HFF-Myc (cell line): Measurements from ENCODE around the gene STK17B.

Experiments used
- DNase-seq: peaks from one replicate; pipeline ENCODE4 v3.0.0-alpha.2; 2011; ENCODE audit warnings: low read depth; ENCODE audit errors: extremely low read depth
- H3K4me3 ChIP-seq: replicated peaks from 2 replicates; pipeline ENCODE4 v1.5.1; 2011; ENCODE audit warnings: low read depth, mild to moderate bottlenecking, control low read depth, low read length
- TF ChIP-seq, protein P1 (sequence below): IDR thresholded peaks from 2 replicates; pipeline ENCODE4 v1.5.1; 2012; ENCODE audit warnings: mild to moderate bottlenecking, low read depth, low read length, control low read depth; ENCODE audit errors: missing control alignments

Gene STK17B

GRCh38 chr2:196125596-196125995 is 45.8 kb downstream of the STK17B start:
- DNase-seq = no peak
- TF ChIP-seq, protein P1, sequence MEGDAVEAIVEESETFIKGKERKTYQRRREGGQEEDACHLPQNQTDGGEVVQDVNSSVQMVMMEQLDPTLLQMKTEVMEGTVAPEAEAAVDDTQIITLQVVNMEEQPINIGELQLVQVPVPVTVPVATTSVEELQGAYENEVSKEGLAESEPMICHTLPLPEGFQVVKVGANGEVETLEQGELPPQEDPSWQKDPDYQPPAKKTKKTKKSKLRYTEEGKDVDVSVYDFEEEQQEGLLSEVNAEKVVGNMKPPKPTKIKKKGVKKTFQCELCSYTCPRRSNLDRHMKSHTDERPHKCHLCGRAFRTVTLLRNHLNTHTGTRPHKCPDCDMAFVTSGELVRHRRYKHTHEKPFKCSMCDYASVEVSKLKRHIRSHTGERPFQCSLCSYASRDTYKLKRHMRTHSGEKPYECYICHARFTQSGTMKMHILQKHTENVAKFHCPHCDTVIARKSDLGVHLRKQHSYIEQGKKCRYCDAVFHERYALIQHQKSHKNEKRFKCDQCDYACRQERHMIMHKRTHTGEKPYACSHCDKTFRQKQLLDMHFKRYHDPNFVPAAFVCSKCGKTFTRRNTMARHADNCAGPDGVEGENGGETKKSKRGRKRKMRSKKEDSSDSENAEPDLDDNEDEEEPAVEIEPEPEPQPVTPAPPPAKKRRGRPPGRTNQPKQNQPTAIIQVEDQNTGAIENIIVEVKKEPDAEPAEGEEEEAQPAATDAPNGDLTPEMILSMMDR = no peak
- H3K4me3 ChIP-seq = no peak overlapping the region

- no peak for DNase-seq
- H3K4me3 ChIP-seq = no peak overlapping the region
- TF ChIP-seq, protein P1 = no peak
Observed at GRCh38 chr2:196123679-196124373, 47.6 kb downstream of the STK17B start.

DNA sequence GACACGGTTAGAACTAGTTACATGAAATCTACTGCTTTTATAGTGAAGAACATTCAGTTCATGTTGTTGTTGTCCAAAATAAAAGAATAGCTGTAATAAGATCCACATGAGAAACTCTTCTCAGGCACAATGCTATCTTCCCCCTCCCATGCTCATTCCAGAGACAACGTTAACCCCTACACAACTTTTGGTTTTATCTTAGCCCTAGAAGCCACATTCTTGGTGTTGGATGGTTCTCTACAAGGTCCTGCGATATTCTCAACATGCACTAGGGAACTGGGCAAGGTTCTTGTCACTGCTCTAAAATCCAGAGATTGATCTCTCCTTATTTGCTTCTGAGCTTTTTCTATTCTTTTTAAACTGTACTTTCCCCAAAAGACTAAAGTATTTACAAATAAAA is 51.5 kb downstream of the STK17B start:
- TF ChIP-seq, protein P1 = no peak
- no peak for DNase-seq
- no peak overlapping the region for H3K4me3 ChIP-seq

DNA sequence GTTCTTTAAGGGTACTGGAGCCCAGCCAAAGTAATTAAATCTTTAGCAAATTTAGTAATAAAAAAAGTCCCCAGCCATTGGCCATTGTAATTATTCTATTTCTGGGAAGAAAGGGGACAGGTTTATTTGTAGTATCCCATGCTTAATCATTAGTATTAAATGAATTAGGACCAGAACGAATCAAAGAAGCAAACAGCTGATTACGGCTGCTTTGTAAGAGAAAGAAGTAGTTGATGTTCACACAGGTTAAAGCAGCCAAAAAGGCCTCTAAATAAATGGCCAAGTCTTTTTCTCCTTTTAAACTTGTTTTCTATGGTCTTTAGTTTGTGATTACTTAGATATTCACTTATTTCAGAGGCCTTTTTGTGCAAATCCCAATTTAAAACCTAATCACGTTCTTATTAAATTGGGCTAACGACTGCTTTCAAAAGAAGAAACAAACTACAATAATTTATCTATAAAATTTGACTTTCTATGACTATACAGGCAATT is 54.1 kb downstream of the STK17B start:
- H3K4me3 ChIP-seq = no peak overlapping the region
- DNase-seq = no peak
- TF ChIP-seq, protein P1 = no peak

GRCh38 chr2:196113061-196113974 is 58.1 kb downstream of the STK17B start:
- DNase-seq = no peak
- no peak overlapping the region for H3K4me3 ChIP-seq
- TF ChIP-seq, protein P1 = no peak

- DNase-seq = no peak
- TF ChIP-seq, protein P1 = no peak
- H3K4me3 ChIP-seq = no peak overlapping the region
Observed at GRCh38 chr2:196112418-196113034, 58.9 kb downstream of the STK17B start.
